Measurements from ENCODE around the gene CNPY3. TPM values are rescaled to one million over a fixed set of nuclear protein-coding genes. Genes with fewer than 3 reads are reported as not detected.
A peak's percentile ranks its signal among the peaks of the same experiment; 100 is the strongest.

The CNPY3 gene
- total RNA-seq, 1 experiment from 2014 or later, result 56.0 TPM

GRCh38 chr6:42911171-42912021 lies 17.9 kb upstream of the CNPY3 start:
- no peaks in the 10 kb centered on the region for H3K79me2 ChIP-seq (ENCODE audit: insufficient read depth, low read length)
- H3K4me1 Mint-ChIP-seq, result peaks cover 5% of the 10 kb centered on the region in 2 experiments; a peak in 3 of 4 replicates
- H3K18ac ChIP-seq (ENCODE audit: insufficient read length, low read depth, low read length), result no peak overlapping the region
- peak; percentile 57; the same call in 2 of the 3 replicates for TF ChIP-seq CTCF (conservative IDR thresholded peaks at IDR 0.05)
- H3K14ac ChIP-seq (ENCODE audit: insufficient read depth, low read length), result peak overlapping the region; percentile 4; the same call in 1 of the 2 replicates
- no peaks in the 10 kb centered on the region for H3K9me3 ChIP-seq (ENCODE audit: control insufficient read depth, low read depth, low read length)
- H3K4me2 ChIP-seq (ENCODE audit: insufficient read depth, insufficient read length, low read length), result peak overlapping the region; percentile 31
- no peaks in the 10 kb centered on the region; a peak in 1 of 5 replicates for H3K9me3 Mint-ChIP-seq
- no peak overlapping the region for H3K23ac ChIP-seq (ENCODE audit: insufficient read length, low read depth, low read length)
- H3K23me2 ChIP-seq (ENCODE audit: insufficient read length, low read depth, low read length, poor library complexity, severe bottlenecking), result no peaks in the 10 kb centered on the region
- H4K20me1 ChIP-seq (ENCODE audit: control insufficient read depth, insufficient read depth, insufficient read length), result no peaks in the 10 kb centered on the region
- no CpG with 5 or more reads among the region's 49 CpGs for WGBS (ENCODE audit: extremely low coverage, insufficient read length, low lambda C conversion rate)
- no peak overlapping the region for H2BK120ac ChIP-seq (ENCODE audit: low read depth, low read length, poor library complexity, severe bottlenecking)
- no peak overlapping the region for H2BK20ac ChIP-seq (ENCODE audit: low read depth, low read length, poor library complexity, severe bottlenecking)
- H3K9ac ChIP-seq (ENCODE audit: extremely low read depth, insufficient read length, low read length), result peak overlapping the region; percentile 18
- no peak overlapping the region for H2BK12ac ChIP-seq (ENCODE audit: insufficient read length, low read depth, low read length)
- H2AFZ ChIP-seq (ENCODE audit: low read length), result no peak overlapping the region
- no peak overlapping the region for H2BK5ac ChIP-seq (ENCODE audit: insufficient read length, low read length)
- H3K4me1 ChIP-seq (ENCODE audit: insufficient read depth, low read length), result no peaks in the 10 kb centered on the region
- H3K4ac ChIP-seq (ENCODE audit: low read depth, low read length), result no peak overlapping the region
- peak overlapping the region; percentile 73 to 86 for H3K4me3 Mint-ChIP-seq
- H3K27ac Mint-ChIP-seq, result peak overlapping the region; percentile 95 to 98 (median 97)
- H3K79me1 ChIP-seq (ENCODE audit: insufficient read depth, low read depth, low read length, poor library complexity, severe bottlenecking), result no peaks in the 10 kb centered on the region
- H2BK15ac ChIP-seq (ENCODE audit: low read depth, low read length), result no peak overlapping the region
- no peaks in the 10 kb centered on the region for H3K36me3 Mint-ChIP-seq (ENCODE audit: insufficient read depth in 1 of 3, low read depth in 3 of 3)
- 0 out of 2 replicates have a peak, but pooled peaks cover 1% of the 10 kb centered on the region for H3K27me3 Mint-ChIP-seq (ENCODE audit: low read depth)
- no peak overlapping the region for H3K56ac ChIP-seq (ENCODE audit: insufficient read length, low read depth, low read length)
- H4K5ac ChIP-seq (ENCODE audit: insufficient read length, low read depth, low read length), result no peak overlapping the region
- no peak overlapping the region for H2AK5ac ChIP-seq (ENCODE audit: insufficient read length, low read length)
- peak; percentile 89 for DNase-seq
- H4K91ac ChIP-seq (ENCODE audit: insufficient read length, low read depth, low read length), result no peak overlapping the region
- H3K27ac ChIP-seq (ENCODE audit: insufficient read length, low read depth, low read length), result no peak overlapping the region
- no peak overlapping the region for H4K8ac ChIP-seq (replicated peaks; ENCODE audit: insufficient read length, low read depth, low read length)
- H3T11ph ChIP-seq (ENCODE audit: low read length), result no peak overlapping the region
- H3K27me3 ChIP-seq (ENCODE audit: insufficient read depth, low read length), result no peaks in the 10 kb centered on the region

All from H9 (cell line).